Peyer's patch (tissue), 4 donors: ENCODE measurements around the gene BEX1.

ENCODE experiments used
- POLR2A ChIP-seq, 2 donors: fragments of 450-650 bp; IDR thresholded peaks; one replicate each; pipeline ENCODE4 v1.5.1; 2017; ENCODE audit warnings: antibody characterized with exemption in 2 of 2, mild to moderate bottlenecking in 2 of 2, moderate library complexity in 2 of 2
- TF ChIP-seq, protein P1 (sequence below), 6 experiments: fragments of 450-650 bp in 4 of 6; fragments of 200-600 bp in 2 of 6; sonication (generic) in 1 of 6; IDR thresholded peaks; one replicate each; pipeline ENCODE4 v1.5.1; 2017 to 2019; ENCODE audit warnings: antibody characterized with exemption in 6 of 6, mild to moderate bottlenecking in 3 of 6, moderate library complexity in 1 of 6

- TF ChIP-seq, protein P1, sequence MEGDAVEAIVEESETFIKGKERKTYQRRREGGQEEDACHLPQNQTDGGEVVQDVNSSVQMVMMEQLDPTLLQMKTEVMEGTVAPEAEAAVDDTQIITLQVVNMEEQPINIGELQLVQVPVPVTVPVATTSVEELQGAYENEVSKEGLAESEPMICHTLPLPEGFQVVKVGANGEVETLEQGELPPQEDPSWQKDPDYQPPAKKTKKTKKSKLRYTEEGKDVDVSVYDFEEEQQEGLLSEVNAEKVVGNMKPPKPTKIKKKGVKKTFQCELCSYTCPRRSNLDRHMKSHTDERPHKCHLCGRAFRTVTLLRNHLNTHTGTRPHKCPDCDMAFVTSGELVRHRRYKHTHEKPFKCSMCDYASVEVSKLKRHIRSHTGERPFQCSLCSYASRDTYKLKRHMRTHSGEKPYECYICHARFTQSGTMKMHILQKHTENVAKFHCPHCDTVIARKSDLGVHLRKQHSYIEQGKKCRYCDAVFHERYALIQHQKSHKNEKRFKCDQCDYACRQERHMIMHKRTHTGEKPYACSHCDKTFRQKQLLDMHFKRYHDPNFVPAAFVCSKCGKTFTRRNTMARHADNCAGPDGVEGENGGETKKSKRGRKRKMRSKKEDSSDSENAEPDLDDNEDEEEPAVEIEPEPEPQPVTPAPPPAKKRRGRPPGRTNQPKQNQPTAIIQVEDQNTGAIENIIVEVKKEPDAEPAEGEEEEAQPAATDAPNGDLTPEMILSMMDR (IDR thresholded peaks at IDR 0.05) = no peak
- TF ChIP-seq POLR2A (IDR thresholded peaks at IDR 0.05) = no peak
Measured at GRCh38 chrX:103100484-103100883, 36.5 kb upstream of the BEX1 start.
